ENCODE measurements around the gene MINDY4. TPM values are rescaled to one million over a fixed set of nuclear protein-coding genes. Genes with fewer than 3 reads are reported as not detected.

The MINDY4 gene
- total and polyA plus RNA-seq, 2 donors (not counting 1 experiment from before 2014, with no cell fraction given) = 0.12 to 1.1 TPM

DNA sequence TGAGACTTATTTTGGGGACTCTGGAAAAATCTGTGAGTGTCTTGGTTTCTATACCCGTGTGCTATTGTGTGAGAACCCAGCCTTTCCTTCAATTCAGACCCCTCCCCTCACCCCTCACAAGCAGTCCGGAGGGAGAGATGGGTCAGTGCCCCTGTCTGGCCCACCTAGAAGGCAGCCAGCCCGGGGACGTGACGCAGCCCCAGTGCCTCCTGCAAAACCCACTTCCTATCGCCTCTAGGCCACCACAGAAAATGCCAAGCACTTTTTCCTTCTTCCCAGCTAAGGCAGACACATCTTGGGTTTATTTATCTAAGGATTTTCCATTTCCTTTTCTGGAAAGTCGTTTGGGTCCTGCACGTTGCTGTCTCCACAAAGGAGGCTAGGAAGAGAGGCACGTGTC is 128.8 kb downstream of the MINDY4 start:
- no peaks in the 10 kb centered on the region for H3K4me1 ChIP-seq (ENCODE audit: control insufficient read depth in 2 of 2, insufficient read depth in 2 of 2, low read length in 2 of 2)
- no peak overlapping the region for H2AFZ ChIP-seq (ENCODE audit: insufficient read depth, low read depth, low read length, poor library complexity, severe bottlenecking)
- 79% methylated on average over 7 of the region's 9 CpGs for WGBS (ENCODE audit: insufficient coverage)
- intact Hi-C loops (cut with micrococcal nuclease) = no loop called here
- H3K79me2 ChIP-seq (ENCODE audit: control insufficient read depth, insufficient read depth, low read length) = no peaks in the 10 kb centered on the region
- POLR2A ChIA-PET = no interaction called here
- no peak overlapping the region for H3K27ac ChIP-seq (ENCODE audit: low read length in 2 of 2)
- Mint-ChIP-seq H3K27ac (no peak overlapping the region), H3K9me3 (ENCODE audit: insufficient read depth) (no peaks in the 10 kb centered on the region), H3K27me3 (peaks cover 5% of the 10 kb centered on the region), H3K4me3 (no peak overlapping the region), H3K4me1 (no peaks in the 10 kb centered on the region)
- no peak overlapping the region for H3K4me2 ChIP-seq (replicated peaks; ENCODE audit: low read depth, low read length, poor library complexity, severe bottlenecking)
- CTCF ChIA-PET = no interaction called here
- H3K27me3 ChIP-seq (replicated peaks in 1 of 4; ENCODE audit: control extremely low read depth in 1 of 4, control insufficient read depth in 3 of 4, insufficient read depth in 4 of 4, low read length in 3 of 4) = no peaks in the 10 kb centered on the region
- no peak for TF ChIP-seq EZH2 (IDR thresholded peaks at IDR 0.05; ENCODE audit: borderline replicate concordance, insufficient read depth, low read depth, low read length, poor library complexity, severe bottlenecking)
- no peak for TF ChIP-seq CTCF (IDR thresholded peaks at IDR 0.05)
- DNase-seq = no peak
- no peak overlapping the region for H3K4me3 ChIP-seq (ENCODE audit: control extremely low read depth in 1 of 5, extremely low read depth in 1 of 5, insufficient read depth in 1 of 5, low read depth in 2 of 5, low read length in 4 of 5)
- H4K20me1 ChIP-seq (ENCODE audit: control insufficient read depth, insufficient read depth, low read length, poor library complexity, severe bottlenecking) = no peaks in the 10 kb centered on the region
- ATAC-seq (ENCODE audit: low read depth) = no peak
- no peak overlapping the region for H3K9ac ChIP-seq (ENCODE audit: low read length)
- no peaks in the 10 kb centered on the region for H3K36me3 ChIP-seq (replicated peaks in 1 of 2; ENCODE audit: control extremely low read depth in 1 of 2, control insufficient read depth in 1 of 2, extremely low read depth in 1 of 2, insufficient read depth in 2 of 2, low read length in 1 of 2)
- no peaks in the 10 kb centered on the region for H3K9me3 ChIP-seq (ENCODE audit: control extremely low read depth in 1 of 3, control insufficient read depth in 2 of 3, insufficient read depth in 1 of 3, low read length in 2 of 3)

- POLR2A ChIA-PET = no interaction called here
- Histone ChIP-seq H3K4me1 (ENCODE audit: control insufficient read depth in 2 of 2, insufficient read depth in 2 of 2, low read length in 2 of 2) (no peaks in the 10 kb centered on the region), H3K79me2 (ENCODE audit: control insufficient read depth, insufficient read depth, low read length) (no peaks in the 10 kb centered on the region), H3K27ac (ENCODE audit: low read length in 2 of 2) (no peak overlapping the region), H3K9ac (ENCODE audit: low read length) (no peak overlapping the region), H3K36me3 (replicated peaks in 1 of 2; ENCODE audit: control extremely low read depth in 1 of 2, control insufficient read depth in 1 of 2, extremely low read depth in 1 of 2, insufficient read depth in 2 of 2, low read length in 1 of 2) (no peaks in the 10 kb centered on the region), H4K20me1 (ENCODE audit: control insufficient read depth, insufficient read depth, low read length, poor library complexity, severe bottlenecking) (no peaks in the 10 kb centered on the region), H3K4me2 (replicated peaks; ENCODE audit: low read depth, low read length, poor library complexity, severe bottlenecking) (no peak overlapping the region), H3K4me3 (ENCODE audit: control extremely low read depth in 1 of 5, extremely low read depth in 1 of 5, insufficient read depth in 1 of 5, low read depth in 2 of 5, low read length in 4 of 5) (no peak overlapping the region), H3K27me3 (replicated peaks in 1 of 4; ENCODE audit: control extremely low read depth in 1 of 4, control insufficient read depth in 3 of 4, insufficient read depth in 4 of 4, low read length in 3 of 4) (no peaks in the 10 kb centered on the region), H2AFZ (ENCODE audit: insufficient read depth, low read depth, low read length, poor library complexity, severe bottlenecking) (no peak overlapping the region), H3K9me3 (ENCODE audit: control extremely low read depth in 1 of 3, control insufficient read depth in 2 of 3, insufficient read depth in 1 of 3, low read length in 2 of 3) (no peaks in the 10 kb centered on the region)
- Mint-ChIP-seq H3K4me3 (no peak overlapping the region), H3K9me3 (ENCODE audit: insufficient read depth) (no peaks in the 10 kb centered on the region), H3K27ac (no peak overlapping the region), H3K4me1 (no peaks in the 10 kb centered on the region), H3K27me3 (peaks cover 5% of the 10 kb centered on the region)
- intact Hi-C loops (cut with micrococcal nuclease) = no loop called here
- CTCF ChIA-PET = no interaction called here
- TF ChIP-seq EZH2 (IDR thresholded peaks at IDR 0.05; ENCODE audit: borderline replicate concordance, insufficient read depth, low read depth, low read length, poor library complexity, severe bottlenecking) (no peak), CTCF (IDR thresholded peaks at IDR 0.05) (no peak)
- 79% methylated on average over 11 of the region's 11 CpGs for WGBS (ENCODE audit: insufficient coverage)
- ATAC-seq (ENCODE audit: low read depth) (no peak), DNase-seq (no peak)
Measured at GRCh38 chr7:30900803-30901362, 129.7 kb downstream of the MINDY4 start.
